A172 (cell line): Measurements from ENCODE around the gene EIF4A3. TPM values are rescaled to one million over a fixed set of nuclear protein-coding genes. Genes with fewer than 3 reads are reported as not detected.

Experiments
- total RNA-seq: library from RNA; depleted of rRNA; stranded (reverse); fragments of >200 nt; shearing (Covaris generic); gene quantifications from 2 replicates; pipeline ENCODE4 v1.2.3, GENCODE V29; 2014; rRNA removed

Gene EIF4A3
- total RNA-seq, 1 experiment from 2014 or later, result 184 TPM

Other genes starting within 250 kb of the EIF4A3 start
- 29.8 and 31.7 TPM in 2 replicates for gene TBC1D16, start 111.3 kb downstream of the EIF4A3 start, total RNA-seq
- 0.59 and 1.1 TPM in 2 replicates for gene CCDC40, start 110.5 kb downstream of the EIF4A3 start, total RNA-seq
- 81.7 and 84.8 TPM in 2 replicates for gene GAA, start 45.5 kb downstream of the EIF4A3 start, total RNA-seq
- gene CARD14, start 22.9 kb upstream of the EIF4A3 start, total RNA-seq, result 0.52 and 6.4 TPM in 2 replicates
- 13.9 and 16.5 TPM in 2 replicates for gene SGSH, start 73.2 kb upstream of the EIF4A3 start, total RNA-seq
- gene SLC26A11, start 73.3 kb upstream of the EIF4A3 start, total RNA-seq, result 6.4 and 6.9 TPM in 2 replicates
- gene RNF213, start 113.7 kb upstream of the EIF4A3 start, total RNA-seq, result 63.3 and 66.2 TPM in 2 replicates